Skeletal muscle satellite cell (primary cell): ENCODE results near the gene RNF213.
"Not testable (repeated sequence)": the region's sequence is repeated elsewhere in the genome, so short reads cannot be mapped to it uniquely, and the experiment has no call there.

ENCODE experiments used
- H3K27me3 ChIP-seq: 2 replicates; pipeline ENCODE4 v1.7.0; 2013; ENCODE audit warnings: low read length; ENCODE audit not compliant: control insufficient read depth, insufficient read depth
- H3K36me3 ChIP-seq: 2 replicates; pipeline ENCODE4 v1.7.0; 2013; ENCODE audit warnings: mild to moderate bottlenecking, control low read depth, low read length; ENCODE audit not compliant: insufficient read depth
- H3K4me1 ChIP-seq: 2 replicates; pipeline ENCODE4 v1.7.0; 2013; ENCODE audit warnings: low read length; ENCODE audit not compliant: control insufficient read depth, insufficient read depth
- H3K4me2 ChIP-seq: 2 replicates; pipeline ENCODE4 v1.7.0; 2013; ENCODE audit warnings: mild to moderate bottlenecking, low read length
- H3K4me3 ChIP-seq: 2 replicates; pipeline ENCODE4 v1.7.0; 2013; ENCODE audit warnings: low read length
- H3K9ac ChIP-seq: 2 replicates; pipeline ENCODE4 v1.7.0; 2013; ENCODE audit warnings: mild to moderate bottlenecking, low read depth, low read length, moderate library complexity
- H3K9me3 ChIP-seq: replicated peaks from 2 replicates; pipeline ENCODE4 v1.7.0; 2013; ENCODE audit warnings: mild to moderate bottlenecking, control low read depth, low read length

Gene RNF213

GRCh38 chr17:80291260-80291659 is 30.6 kb downstream of the RNF213 start:
- Histone ChIP-seq H3K36me3 (peaks cover 78% of the 10 kb centered on the region), H3K4me3 (no peak overlapping the region), H3K27me3 (no peaks in the 10 kb centered on the region), H3K4me1 (no peaks in the 10 kb centered on the region), H3K4me2 (no peak overlapping the region), H3K9me3 (no peaks in the 10 kb centered on the region), H3K9ac (no peak overlapping the region)

- no peak overlapping the region for H3K4me2 ChIP-seq
Observed at GRCh38 chr17:80291691-80292487, 31.2 kb downstream of the RNF213 start.

GRCh38 chr17:80292521-80292971 is 31.9 kb downstream of the RNF213 start:
- H3K27me3 ChIP-seq: no peaks in the 10 kb centered on the region
- peaks cover 77% of the 10 kb centered on the region for H3K36me3 ChIP-seq
- no peak overlapping the region for H3K9ac ChIP-seq
- no peak overlapping the region for H3K4me2 ChIP-seq
- H3K9me3 ChIP-seq: no peaks in the 10 kb centered on the region
- H3K4me1 ChIP-seq: no peaks in the 10 kb centered on the region
- H3K4me3 ChIP-seq: no peak overlapping the region

More at GRCh38 chr17:80291691-80292487, 31.2 kb downstream of the RNF213 start:
- Histone ChIP-seq H3K9ac (no peak overlapping the region), H3K27me3 (no peaks in the 10 kb centered on the region), H3K9me3 (no peaks in the 10 kb centered on the region), H3K4me1 (no peaks in the 10 kb centered on the region), H3K36me3 (peaks cover 79% of the 10 kb centered on the region), H3K4me3 (no peak overlapping the region)

- H3K4me3 ChIP-seq: no peak overlapping the region
- H3K4me2 ChIP-seq: no peak overlapping the region
- no peaks in the 10 kb centered on the region for H3K9me3 ChIP-seq
- no peaks in the 10 kb centered on the region for H3K4me1 ChIP-seq
- no peaks in the 10 kb centered on the region for H3K27me3 ChIP-seq
- peaks cover 74% of the 10 kb centered on the region for H3K36me3 ChIP-seq
- no peak overlapping the region for H3K9ac ChIP-seq
Observed at GRCh38 chr17:80294210-80294609, 33.6 kb downstream of the RNF213 start.

GRCh38 chr17:80294653-80295052 is 34.0 kb downstream of the RNF213 start:
- H3K9me3 ChIP-seq: no peaks in the 10 kb centered on the region
- no peaks in the 10 kb centered on the region for H3K4me1 ChIP-seq
- no peak overlapping the region for H3K9ac ChIP-seq
- H3K4me3 ChIP-seq: no peak overlapping the region
- H3K27me3 ChIP-seq: no peaks in the 10 kb centered on the region
- no peak overlapping the region for H3K4me2 ChIP-seq
- H3K36me3 ChIP-seq: peaks cover 74% of the 10 kb centered on the region

- no peak overlapping the region for H3K9ac ChIP-seq
- no peaks in the 10 kb centered on the region for H3K9me3 ChIP-seq
- no peaks in the 10 kb centered on the region for H3K27me3 ChIP-seq
- H3K4me3 ChIP-seq: no peak overlapping the region
- H3K4me2 ChIP-seq: no peak overlapping the region
- H3K4me1 ChIP-seq: no peaks in the 10 kb centered on the region
- H3K36me3 ChIP-seq: peaks cover 73% of the 10 kb centered on the region
Observed at GRCh38 chr17:80295146-80295545, 34.5 kb downstream of the RNF213 start.

- Histone ChIP-seq H3K9me3 (no peaks in the 10 kb centered on the region), H3K9ac (no peak overlapping the region), H3K4me2 (no peak overlapping the region), H3K4me3 (no peak overlapping the region), H3K36me3 (peaks cover 73% of the 10 kb centered on the region), H3K27me3 (no peaks in the 10 kb centered on the region), H3K4me1 (no peaks in the 10 kb centered on the region)
Observed at GRCh38 chr17:80295559-80295958, 34.9 kb downstream of the RNF213 start.

- Histone ChIP-seq H3K27me3 (no peaks in the 10 kb centered on the region), H3K4me2 (no peak overlapping the region), H3K9me3 (no peaks in the 10 kb centered on the region), H3K4me1 (no peaks in the 10 kb centered on the region), H3K4me3 (no peak overlapping the region), H3K9ac (no peak overlapping the region), H3K36me3 (peaks cover 78% of the 10 kb centered on the region)
Observed at GRCh38 chr17:80296221-80296620, 35.6 kb downstream of the RNF213 start.

GRCh38 chr17:80297996-80298560 is 37.4 kb downstream of the RNF213 start:
- Histone ChIP-seq H3K9ac (no peak overlapping the region), H3K4me1 (no peaks in the 10 kb centered on the region), H3K27me3 (no peaks in the 10 kb centered on the region), H3K4me2 (no peak overlapping the region), H3K9me3 (no peaks in the 10 kb centered on the region), H3K36me3 (peaks cover 78% of the 10 kb centered on the region), H3K4me3 (no peak overlapping the region)

- peaks cover 78% of the 10 kb centered on the region for H3K36me3 ChIP-seq
- not testable (repeated sequence) for H3K27me3 ChIP-seq, H3K4me2 ChIP-seq
Observed at GRCh38 chr17:80299350-80300100, 38.9 kb downstream of the RNF213 start.

GRCh38 chr17:80300756-80301155 is 40.1 kb downstream of the RNF213 start:
- H3K36me3 ChIP-seq: peaks cover 73% of the 10 kb centered on the region

More at GRCh38 chr17:80299350-80300100, 38.9 kb downstream of the RNF213 start:
- not testable (repeated sequence) for H3K9ac ChIP-seq, H3K9me3 ChIP-seq, H3K4me3 ChIP-seq, H3K4me1 ChIP-seq

More at GRCh38 chr17:80300756-80301155, 40.1 kb downstream of the RNF213 start:
- not testable (repeated sequence) for H3K4me1 ChIP-seq, H3K9ac ChIP-seq, H3K4me2 ChIP-seq, H3K27me3 ChIP-seq, H3K9me3 ChIP-seq, H3K4me3 ChIP-seq
